Parathyroid adenoma (tissue), 2 donors: Measurements from ENCODE around the gene TRIM59.
A peak's percentile ranks its signal among the peaks of the same experiment; 100 is the strongest.

ENCODE experiments used
- H2AFZ ChIP-seq: fragments of 300-600 bp; sonication (generic); one replicate; pipeline ENCODE4 v1.7.0; 2017; ENCODE audit warnings: antibody characterized with exemption, mild to moderate bottlenecking
- H3K27ac ChIP-seq: fragments of 300-600 bp; sonication (generic); one replicate; pipeline ENCODE4 v1.7.0; 2017
- H3K27me3 ChIP-seq: fragments of 300-600 bp; sonication (generic); one replicate; pipeline ENCODE4 v1.7.0; 2017; ENCODE audit warnings: low read length; ENCODE audit not compliant: control insufficient read depth, insufficient read depth
- H3K36me3 ChIP-seq: fragments of 300-600 bp; sonication (generic); one replicate; pipeline ENCODE4 v1.7.0; 2017; ENCODE audit warnings: low read length; ENCODE audit not compliant: control insufficient read depth, insufficient read depth
- H3K4me1 ChIP-seq: fragments of 300-600 bp; sonication (generic); one replicate; pipeline ENCODE4 v1.7.0; 2017; ENCODE audit warnings: control low read depth
- H3K4me2 ChIP-seq: fragments of 300-600 bp; sonication (generic); one replicate; pipeline ENCODE4 v1.7.0; 2017; ENCODE audit warnings: low read length
- H3K4me3 ChIP-seq: fragments of 300-600 bp; sonication (generic); one replicate; pipeline ENCODE4 v1.7.0; 2017; ENCODE audit warnings: low read depth, low read length
- H3K79me2 ChIP-seq: fragments of 300-600 bp; sonication (generic); one replicate; pipeline ENCODE4 v1.7.0; 2017; ENCODE audit warnings: control low read depth
- H3K9ac ChIP-seq: fragments of 300-600 bp; sonication (generic); one replicate; pipeline ENCODE4 v1.7.0; 2017; ENCODE audit warnings: mild to moderate bottlenecking
- H3K9me3 ChIP-seq: fragments of 300-600 bp; sonication (generic); one replicate; pipeline ENCODE4 v1.7.0; 2017; ENCODE audit warnings: low read length; ENCODE audit not compliant: control insufficient read depth
- TF ChIP-seq, protein P1 (sequence below): fragments of 300-600 bp; sonication (generic); IDR thresholded peaks from one replicate; pipeline ENCODE4 v1.7.0; 2017; ENCODE audit warnings: antibody characterized with exemption, mild to moderate bottlenecking
- donor health status: primary hyperparathyroidism.

The TRIM59 gene

DNA sequence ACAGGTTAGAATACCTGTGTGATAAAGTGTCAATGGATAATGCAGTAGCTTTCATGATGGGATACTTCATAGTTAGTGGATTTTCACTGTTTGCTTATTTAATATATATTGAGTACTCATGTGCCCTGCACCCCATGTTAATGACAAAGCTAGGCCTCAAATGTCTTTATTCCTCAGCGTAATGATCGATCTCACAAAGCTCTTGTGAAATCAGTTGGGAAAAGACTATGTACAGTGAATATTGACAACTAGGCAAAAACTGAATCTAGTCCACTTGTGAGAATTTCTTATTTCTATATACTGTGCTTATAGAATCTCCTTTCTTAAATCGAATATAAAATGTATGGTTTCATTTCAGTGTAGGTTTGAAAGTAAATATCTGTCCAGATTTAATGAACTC, 32.3 kb downstream of the TRIM59 start:
- Histone ChIP-seq H3K4me3 (no peak overlapping the region), H3K4me2 (no peak overlapping the region), H3K9me3 (no peaks in the 10 kb centered on the region), H3K36me3 (no peaks in the 10 kb centered on the region), H3K9ac (no peak overlapping the region), H3K4me1 (no peaks in the 10 kb centered on the region), H3K27ac (no peak overlapping the region), H2AFZ (no peak overlapping the region), H3K27me3 (no peaks in the 10 kb centered on the region), H3K79me2 (no peaks in the 10 kb centered on the region)
- TF ChIP-seq, protein P1, sequence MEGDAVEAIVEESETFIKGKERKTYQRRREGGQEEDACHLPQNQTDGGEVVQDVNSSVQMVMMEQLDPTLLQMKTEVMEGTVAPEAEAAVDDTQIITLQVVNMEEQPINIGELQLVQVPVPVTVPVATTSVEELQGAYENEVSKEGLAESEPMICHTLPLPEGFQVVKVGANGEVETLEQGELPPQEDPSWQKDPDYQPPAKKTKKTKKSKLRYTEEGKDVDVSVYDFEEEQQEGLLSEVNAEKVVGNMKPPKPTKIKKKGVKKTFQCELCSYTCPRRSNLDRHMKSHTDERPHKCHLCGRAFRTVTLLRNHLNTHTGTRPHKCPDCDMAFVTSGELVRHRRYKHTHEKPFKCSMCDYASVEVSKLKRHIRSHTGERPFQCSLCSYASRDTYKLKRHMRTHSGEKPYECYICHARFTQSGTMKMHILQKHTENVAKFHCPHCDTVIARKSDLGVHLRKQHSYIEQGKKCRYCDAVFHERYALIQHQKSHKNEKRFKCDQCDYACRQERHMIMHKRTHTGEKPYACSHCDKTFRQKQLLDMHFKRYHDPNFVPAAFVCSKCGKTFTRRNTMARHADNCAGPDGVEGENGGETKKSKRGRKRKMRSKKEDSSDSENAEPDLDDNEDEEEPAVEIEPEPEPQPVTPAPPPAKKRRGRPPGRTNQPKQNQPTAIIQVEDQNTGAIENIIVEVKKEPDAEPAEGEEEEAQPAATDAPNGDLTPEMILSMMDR: no peak

DNA sequence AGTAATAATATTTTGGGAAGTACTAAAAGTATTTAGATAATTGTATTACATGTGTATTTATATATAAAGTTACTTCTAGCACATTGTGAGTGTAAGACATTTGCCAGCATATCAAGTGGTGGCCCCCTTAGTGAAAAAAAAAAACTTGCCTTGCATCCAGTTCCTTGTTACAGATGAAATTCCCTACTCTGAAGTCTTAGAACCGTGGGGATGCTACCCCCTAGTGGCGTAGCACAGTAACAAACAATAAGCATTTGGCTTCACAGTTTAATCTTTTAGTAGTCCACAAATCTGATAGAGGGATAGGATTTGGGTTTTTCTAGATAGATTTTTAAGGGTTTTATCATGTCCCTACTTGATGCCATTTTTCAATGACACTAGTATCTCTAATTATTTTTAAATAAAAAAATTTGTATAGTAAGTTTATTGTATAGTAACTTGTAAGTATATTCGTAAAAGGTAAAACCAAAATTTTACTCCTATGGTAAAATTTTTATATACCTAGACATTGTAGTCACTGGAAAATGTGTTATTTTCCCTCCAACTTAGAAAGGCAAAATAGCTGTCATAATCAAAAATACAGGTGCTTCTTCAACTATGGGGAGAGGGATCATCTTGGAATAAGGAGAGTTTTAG, 35.9 kb downstream of the TRIM59 start:
- no peak overlapping the region for H3K27ac ChIP-seq
- H3K4me1 ChIP-seq: no peaks in the 10 kb centered on the region
- H2AFZ ChIP-seq: no peak overlapping the region
- no peak overlapping the region for H3K4me2 ChIP-seq
- H3K36me3 ChIP-seq: no peaks in the 10 kb centered on the region
- H3K27me3 ChIP-seq: no peaks in the 10 kb centered on the region
- H3K79me2 ChIP-seq: no peaks in the 10 kb centered on the region
- H3K9me3 ChIP-seq: no peaks in the 10 kb centered on the region
- H3K9ac ChIP-seq: no peak overlapping the region
- TF ChIP-seq, protein P1: peak; percentile 91
- no peak overlapping the region for H3K4me3 ChIP-seq

DNA sequence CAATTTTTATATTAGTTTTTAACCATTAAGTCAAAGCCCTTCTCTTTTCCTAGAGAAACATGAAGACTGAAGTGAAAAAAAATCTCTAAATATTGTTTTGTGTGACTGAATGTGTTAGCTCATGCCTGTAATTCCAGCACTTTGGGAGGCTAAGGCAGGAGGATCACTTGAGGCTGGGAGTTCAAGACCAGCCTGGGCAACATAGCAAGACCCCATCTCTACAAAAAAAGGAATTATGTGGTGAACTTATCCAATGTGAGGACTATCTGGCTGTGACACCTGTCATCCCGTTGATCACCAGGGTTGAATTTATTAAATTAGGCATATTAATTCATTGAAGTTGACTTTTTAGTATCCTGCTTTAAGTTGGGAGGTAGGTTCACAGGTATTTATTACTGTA, 37.1 kb downstream of the TRIM59 start:
- H3K27me3 ChIP-seq: no peaks in the 10 kb centered on the region
- no peak overlapping the region for H3K4me2 ChIP-seq
- H2AFZ ChIP-seq: no peak overlapping the region
- no peaks in the 10 kb centered on the region for H3K36me3 ChIP-seq
- H3K9me3 ChIP-seq: no peaks in the 10 kb centered on the region
- no peak overlapping the region for H3K9ac ChIP-seq
- H3K4me1 ChIP-seq: no peaks in the 10 kb centered on the region
- H3K4me3 ChIP-seq: no peak overlapping the region
- no peak overlapping the region for H3K27ac ChIP-seq
- H3K79me2 ChIP-seq: no peaks in the 10 kb centered on the region
- TF ChIP-seq, protein P1: no peak

DNA sequence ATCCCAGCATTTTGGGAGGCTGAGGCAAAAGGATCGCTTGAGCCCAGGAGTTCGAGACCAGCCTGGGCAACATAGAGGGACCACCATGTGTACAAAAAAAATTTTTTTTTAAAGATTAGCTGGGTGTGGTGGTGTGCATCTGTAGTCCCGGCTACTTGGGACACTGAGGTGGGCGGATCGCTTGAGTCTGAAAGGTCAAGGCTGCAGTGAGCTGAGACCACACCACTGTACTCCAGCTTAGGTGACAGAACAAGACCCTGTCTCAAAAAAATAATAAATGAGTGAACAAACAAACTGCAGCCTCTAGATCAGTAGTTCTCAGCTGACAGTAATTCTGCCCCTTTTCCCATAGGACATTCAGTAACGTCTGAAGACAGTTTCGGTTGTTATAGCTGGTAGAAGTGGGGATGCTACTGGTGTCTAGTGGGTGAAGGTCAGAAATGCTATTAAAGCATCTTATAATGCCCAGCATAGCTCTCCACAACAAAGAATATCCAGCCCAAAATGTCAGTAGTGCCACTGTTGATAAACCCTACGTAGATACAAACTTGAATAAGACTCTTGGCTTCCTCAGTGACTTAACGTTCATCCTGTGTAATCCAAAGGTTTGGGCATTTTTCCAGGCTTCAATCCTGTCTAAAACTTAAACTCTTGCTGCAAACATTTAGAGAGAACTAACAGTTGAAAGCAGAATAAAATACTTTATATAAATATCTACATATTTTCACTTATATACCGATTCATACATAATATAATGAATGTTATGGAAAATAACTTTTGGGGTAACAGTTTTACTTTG, 39.6 kb downstream of the TRIM59 start:
- H3K36me3 ChIP-seq: no peaks in the 10 kb centered on the region
- H3K9ac ChIP-seq: no peak overlapping the region
- no peak overlapping the region for H2AFZ ChIP-seq
- H3K27me3 ChIP-seq: no peaks in the 10 kb centered on the region
- no peaks in the 10 kb centered on the region for H3K9me3 ChIP-seq
- H3K27ac ChIP-seq: no peak overlapping the region
- no peaks in the 10 kb centered on the region for H3K4me1 ChIP-seq
- no peaks in the 10 kb centered on the region for H3K79me2 ChIP-seq
- H3K4me2 ChIP-seq: no peak overlapping the region
- TF ChIP-seq, protein P1: no peak
- no peak overlapping the region for H3K4me3 ChIP-seq
